Skeletal muscle satellite cell (primary cell): ENCODE measurements around the gene NUDT1.
A peak's percentile ranks its signal among the peaks of the same experiment; 100 is the strongest.

Source experiments
- H3K27me3 ChIP-seq: 2 replicates; pipeline ENCODE4 v1.7.0; 2013; ENCODE audit warnings: low read length; ENCODE audit not compliant: control insufficient read depth, insufficient read depth
- H3K36me3 ChIP-seq: 2 replicates; pipeline ENCODE4 v1.7.0; 2013; ENCODE audit warnings: mild to moderate bottlenecking, control low read depth, low read length; ENCODE audit not compliant: insufficient read depth
- H3K4me1 ChIP-seq: 2 replicates; pipeline ENCODE4 v1.7.0; 2013; ENCODE audit warnings: low read length; ENCODE audit not compliant: control insufficient read depth, insufficient read depth
- H3K4me2 ChIP-seq: 2 replicates; pipeline ENCODE4 v1.7.0; 2013; ENCODE audit warnings: mild to moderate bottlenecking, low read length
- H3K4me3 ChIP-seq: 2 replicates; pipeline ENCODE4 v1.7.0; 2013; ENCODE audit warnings: low read length
- H3K9ac ChIP-seq: 2 replicates; pipeline ENCODE4 v1.7.0; 2013; ENCODE audit warnings: mild to moderate bottlenecking, low read depth, low read length, moderate library complexity
- H3K9me3 ChIP-seq: replicated peaks from 2 replicates; pipeline ENCODE4 v1.7.0; 2013; ENCODE audit warnings: mild to moderate bottlenecking, control low read depth, low read length

Gene NUDT1

DNA sequence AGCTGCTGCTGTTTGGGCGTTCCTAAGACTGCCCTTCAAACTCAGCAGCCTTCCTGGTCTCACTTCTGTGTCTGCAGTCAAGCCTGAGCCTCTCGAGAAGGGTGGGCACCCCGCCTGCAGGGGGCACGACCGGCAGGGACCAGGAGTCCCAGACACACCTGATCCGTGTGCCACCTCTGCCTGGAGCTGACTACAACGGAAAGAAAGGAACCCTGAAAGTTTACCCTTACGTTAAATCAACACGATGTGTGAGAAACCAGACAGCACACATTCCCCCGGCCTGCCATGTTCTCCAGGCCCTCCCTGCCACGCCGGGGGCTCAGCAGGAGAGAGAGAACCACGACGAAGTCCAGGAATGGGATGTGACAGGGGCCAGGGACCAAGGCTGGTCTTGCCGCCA lies 14.3 kb upstream of the NUDT1 start:
- Histone ChIP-seq H3K36me3 (peaks cover 42% of the 10 kb centered on the region), H3K27me3 (no peaks in the 10 kb centered on the region), H3K4me1 (peaks cover 6% of the 10 kb centered on the region), H3K9me3 (no peaks in the 10 kb centered on the region), H3K9ac (no peak overlapping the region), H3K4me3 (no peak overlapping the region), H3K4me2 (no peak overlapping the region)

DNA sequence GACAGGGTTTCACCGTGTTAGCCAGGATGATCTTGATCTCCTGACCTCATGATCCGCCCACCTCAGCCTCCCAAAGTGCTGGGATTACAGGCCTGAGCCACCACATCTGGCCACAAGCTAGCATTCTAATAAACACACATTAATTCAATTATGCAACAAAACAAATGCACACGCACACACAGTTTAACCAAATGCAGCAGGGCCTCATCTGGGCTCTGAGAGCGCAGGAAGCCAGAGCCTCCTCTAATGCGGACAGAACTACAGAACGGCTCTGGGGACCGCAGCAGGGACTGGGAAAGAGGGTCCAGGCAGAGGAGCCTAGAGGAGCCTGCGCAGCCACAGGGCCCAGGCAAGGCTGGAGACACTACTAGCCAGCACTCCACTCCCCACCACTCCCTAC lies 13.1 kb upstream of the NUDT1 start:
- Histone ChIP-seq H3K36me3 (peaks cover 36% of the 10 kb centered on the region), H3K4me1 (peaks cover 15% of the 10 kb centered on the region), H3K9ac (no peak overlapping the region)

DNA sequence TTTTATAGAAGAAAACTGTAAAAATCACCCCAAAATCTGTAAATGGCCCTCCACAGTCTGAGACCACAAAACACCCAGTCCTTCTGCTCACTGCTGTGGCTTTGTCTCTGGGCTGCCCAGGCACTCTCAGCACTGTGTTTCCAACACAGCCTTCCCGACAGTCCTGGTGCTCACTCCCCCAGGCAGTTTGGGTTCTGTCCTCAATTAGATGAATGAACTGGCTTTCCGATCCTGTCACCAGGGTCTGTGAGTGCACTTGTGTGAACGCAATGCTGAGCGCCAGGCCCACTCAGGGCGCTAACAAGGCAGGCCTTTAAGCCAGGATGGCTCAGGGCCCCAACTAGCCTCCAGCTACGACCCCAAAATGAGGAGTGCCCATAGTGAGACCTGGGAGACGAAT lies 12.6 kb upstream of the NUDT1 start:
- Histone ChIP-seq H3K27me3 (no peaks in the 10 kb centered on the region), H3K4me1 (peaks cover 20% of the 10 kb centered on the region), H3K4me2 (no peak overlapping the region), H3K36me3 (peaks cover 33% of the 10 kb centered on the region), H3K4me3 (no peak overlapping the region), H3K9me3 (no peaks in the 10 kb centered on the region), H3K9ac (no peak overlapping the region)

More for the DNA sequence above, 13.1 kb upstream of the NUDT1 start:
- Histone ChIP-seq H3K4me3 (no peak overlapping the region), H3K27me3 (no peaks in the 10 kb centered on the region), H3K4me2 (no peak overlapping the region), H3K9me3 (no peaks in the 10 kb centered on the region)

DNA sequence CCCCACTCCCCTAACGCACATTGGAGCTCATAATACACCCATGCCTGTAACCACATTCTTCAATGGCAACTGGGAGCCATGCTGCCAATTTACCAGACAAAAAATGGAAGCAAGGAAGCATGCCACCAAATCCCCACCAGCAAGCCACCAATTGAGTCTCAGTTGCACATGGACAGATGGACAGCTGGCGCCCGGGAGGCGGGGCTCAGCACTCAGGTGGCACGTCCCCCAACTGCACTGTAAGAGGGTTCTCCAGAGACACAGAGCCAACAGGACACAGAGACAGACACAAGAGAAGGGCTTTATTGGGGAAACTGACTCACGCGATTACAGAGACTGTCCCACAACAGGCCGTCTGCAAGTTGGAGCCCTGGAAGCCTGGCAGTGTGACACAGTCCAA lies 11.8 kb upstream of the NUDT1 start:
- H3K9ac ChIP-seq: no peak overlapping the region
- H3K4me3 ChIP-seq: no peak overlapping the region
- H3K4me2 ChIP-seq: no peak overlapping the region
- H3K9me3 ChIP-seq: no peaks in the 10 kb centered on the region
- H3K27me3 ChIP-seq: no peaks in the 10 kb centered on the region
- peaks cover 37% of the 10 kb centered on the region for H3K36me3 ChIP-seq
- H3K4me1 ChIP-seq: peaks cover 27% of the 10 kb centered on the region

DNA sequence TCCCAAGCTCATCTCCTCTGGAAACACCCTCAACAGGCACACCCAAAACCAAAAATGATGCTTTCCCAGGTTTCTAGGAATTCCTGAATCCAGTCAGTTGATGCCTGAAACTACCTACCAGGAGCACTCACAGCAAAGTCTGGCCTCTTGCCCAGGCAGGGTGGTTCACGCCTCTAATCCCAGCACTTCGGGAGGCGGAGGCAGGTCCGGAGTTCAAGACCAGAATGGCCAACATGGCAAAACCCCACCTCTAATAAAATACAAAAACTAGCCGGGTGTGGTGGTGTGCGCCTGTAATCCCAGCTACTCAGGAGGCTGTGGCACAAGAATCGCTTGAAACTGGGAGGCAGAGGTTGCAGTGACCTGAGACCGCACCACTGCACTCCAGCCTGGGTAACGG lies 11.1 kb upstream of the NUDT1 start:
- no peak overlapping the region for H3K4me2 ChIP-seq
- H3K27me3 ChIP-seq: no peaks in the 10 kb centered on the region
- peaks cover 27% of the 10 kb centered on the region for H3K4me1 ChIP-seq
- H3K4me3 ChIP-seq: no peak overlapping the region
- no peak overlapping the region for H3K9ac ChIP-seq
- H3K9me3 ChIP-seq: no peaks in the 10 kb centered on the region
- peaks cover 37% of the 10 kb centered on the region for H3K36me3 ChIP-seq

DNA sequence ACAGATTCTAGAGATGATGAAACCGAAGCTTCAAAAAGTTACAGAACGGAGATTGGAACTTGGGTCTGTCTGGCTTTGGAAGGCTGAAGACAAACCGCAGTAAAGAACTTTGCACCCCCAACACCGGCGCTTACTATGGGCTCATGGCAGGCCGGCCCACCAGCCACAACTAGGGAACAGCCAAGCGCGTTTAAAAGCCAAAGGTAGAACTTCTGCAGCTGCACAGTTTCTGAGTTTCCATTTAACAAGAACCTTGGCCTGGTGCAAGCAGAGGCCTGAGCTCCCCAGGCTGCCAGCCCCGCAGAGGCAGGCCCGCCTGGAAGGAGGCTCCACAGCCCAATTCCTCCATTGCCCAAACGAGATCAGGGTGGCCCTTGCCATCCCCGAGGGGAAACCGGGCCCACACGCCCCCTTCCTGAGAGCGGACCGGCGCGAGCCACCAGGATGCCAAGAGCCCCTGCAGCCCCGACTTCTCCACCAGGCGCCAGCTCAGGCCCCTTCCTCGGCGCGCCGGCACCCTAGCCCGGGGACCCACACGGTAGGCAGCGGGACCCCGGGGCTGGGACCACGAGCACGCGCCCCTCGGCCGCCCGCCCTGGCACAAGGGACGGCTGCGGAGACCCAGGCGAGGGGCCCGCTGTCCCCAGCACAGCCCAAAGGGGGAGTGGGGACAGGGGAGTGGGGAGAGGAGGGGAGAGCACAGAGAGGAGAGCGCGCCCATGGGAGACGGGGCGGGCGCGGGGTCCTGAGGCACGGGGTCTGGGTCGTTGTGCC lies 9.8 kb upstream of the NUDT1 start:
- Histone ChIP-seq H3K4me1 (peaks cover 27% of the 10 kb centered on the region), H3K27me3 (no peaks in the 10 kb centered on the region), H3K9me3 (no peaks in the 10 kb centered on the region), H3K4me2 (peak overlapping the region; percentile 83), H3K9ac (peak overlapping the region; percentile 87), H3K4me3 (peak overlapping the region; percentile 84), H3K36me3 (peaks cover 48% of the 10 kb centered on the region)

DNA sequence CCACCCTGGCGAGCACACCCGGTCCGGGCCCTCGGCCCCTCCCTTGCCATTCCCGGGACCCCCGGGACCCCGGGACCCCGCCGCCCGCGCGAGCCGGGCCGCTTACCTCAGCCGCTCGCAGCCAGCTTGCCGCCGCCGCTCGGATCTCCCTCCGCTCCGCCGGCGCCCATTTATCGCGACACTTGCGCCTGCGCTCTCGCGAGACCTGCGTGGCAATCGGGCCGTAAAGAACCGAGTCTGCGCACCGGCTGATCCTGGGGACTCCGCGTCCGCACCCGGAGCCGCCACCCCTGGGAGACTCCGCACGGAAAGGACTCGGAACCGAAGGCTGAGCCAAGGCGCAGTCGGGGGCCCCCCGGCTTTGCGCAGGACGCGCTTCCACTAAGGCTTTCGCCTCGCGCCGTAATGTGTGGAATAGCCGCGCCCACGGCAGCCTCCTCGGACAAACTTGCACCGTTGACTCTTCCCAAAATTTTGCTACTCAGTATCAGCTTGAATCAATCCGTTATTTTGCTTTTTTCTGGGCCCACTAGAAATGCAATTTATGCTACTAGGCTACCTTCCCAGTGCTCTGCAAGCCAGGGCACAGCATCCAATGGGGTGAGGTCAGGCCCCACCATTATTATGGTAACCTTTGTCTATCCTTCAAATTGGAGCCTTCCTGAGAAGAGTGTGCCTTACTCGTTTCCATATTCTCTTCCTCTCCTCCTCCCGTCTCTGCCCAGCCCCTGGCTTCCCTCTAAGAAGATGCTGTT lies 9.1 kb upstream of the NUDT1 start, which contains the start of gene MAD1L1:
Gene MAD1L1 (minus strand): TSS at position 180 of the 755 bp plus-strand sequence. CDS start 2,812 bp downstream, outside the sequence.
- no peaks in the 10 kb centered on the region for H3K9me3 ChIP-seq
- peak within 1 kb of the TSS; percentile 87 for H3K9ac ChIP-seq
- peak within 1 kb of the TSS; percentile 84 for H3K4me3 ChIP-seq
- H3K4me2 ChIP-seq: peak within 1 kb of the TSS; percentile 83
- H3K27me3 ChIP-seq: no peaks in the 10 kb centered on the region
- H3K36me3 ChIP-seq: peaks cover 49% of the 10 kb centered on the region
- H3K4me1 ChIP-seq: peaks cover 27% of the 10 kb centered on the region

DNA sequence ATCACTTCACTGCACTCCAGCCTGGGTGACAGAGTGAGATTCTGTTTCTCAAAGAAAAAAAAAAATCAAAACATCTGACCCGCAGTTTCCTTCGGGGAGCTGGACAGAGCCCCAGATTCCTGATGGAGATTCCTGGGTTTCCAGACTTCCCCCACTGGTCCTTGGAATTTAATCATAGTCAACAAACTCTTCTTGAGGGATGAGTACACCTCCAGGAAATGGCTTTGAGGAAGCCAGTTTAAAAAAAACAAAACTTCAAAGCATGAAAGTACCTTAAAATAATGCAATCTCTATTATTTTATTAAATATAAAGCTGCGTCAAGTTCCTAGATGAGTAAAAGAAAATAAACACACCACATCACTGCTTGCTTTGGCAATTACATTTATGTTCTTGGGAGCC lies 8.1 kb upstream of the NUDT1 start:
- H3K9ac ChIP-seq: peak overlapping the region; percentile 12
- H3K4me3 ChIP-seq: no peak overlapping the region
- H3K9me3 ChIP-seq: no peaks in the 10 kb centered on the region
- no peaks in the 10 kb centered on the region for H3K27me3 ChIP-seq
- peak overlapping the region; percentile 23 for H3K4me2 ChIP-seq
- H3K4me1 ChIP-seq: peaks cover 27% of the 10 kb centered on the region
- peaks cover 51% of the 10 kb centered on the region for H3K36me3 ChIP-seq

DNA sequence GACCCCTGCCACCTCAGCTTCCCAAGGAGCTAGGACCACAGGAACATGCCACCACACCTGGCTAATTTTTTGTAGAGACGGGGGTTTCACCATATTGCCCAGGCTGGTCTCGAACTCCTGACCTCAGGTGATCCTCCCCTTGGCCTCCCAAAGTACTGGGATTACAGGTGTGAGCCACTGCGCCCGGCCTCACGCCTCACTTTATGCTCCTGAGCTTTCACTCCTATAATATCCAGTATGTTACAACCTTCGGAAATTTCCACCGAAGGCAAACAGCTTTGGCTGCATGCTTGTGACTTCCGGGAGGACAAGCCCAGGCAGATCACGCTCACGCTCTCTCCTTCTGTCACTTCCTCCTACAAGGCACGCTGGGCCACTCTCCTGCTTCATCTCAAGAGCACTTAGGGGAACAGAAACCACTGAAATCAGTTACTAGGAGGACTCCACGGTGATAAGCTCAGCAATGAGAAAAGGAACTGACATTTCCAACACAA lies 4.9 kb upstream of the NUDT1 start:
- Histone ChIP-seq H3K4me1 (peaks cover 25% of the 10 kb centered on the region), H3K4me2 (no peak overlapping the region), H3K9ac (no peak overlapping the region), H3K36me3 (peaks cover 43% of the 10 kb centered on the region), H3K4me3 (no peak overlapping the region), H3K9me3 (no peaks in the 10 kb centered on the region), H3K27me3 (no peaks in the 10 kb centered on the region)

DNA sequence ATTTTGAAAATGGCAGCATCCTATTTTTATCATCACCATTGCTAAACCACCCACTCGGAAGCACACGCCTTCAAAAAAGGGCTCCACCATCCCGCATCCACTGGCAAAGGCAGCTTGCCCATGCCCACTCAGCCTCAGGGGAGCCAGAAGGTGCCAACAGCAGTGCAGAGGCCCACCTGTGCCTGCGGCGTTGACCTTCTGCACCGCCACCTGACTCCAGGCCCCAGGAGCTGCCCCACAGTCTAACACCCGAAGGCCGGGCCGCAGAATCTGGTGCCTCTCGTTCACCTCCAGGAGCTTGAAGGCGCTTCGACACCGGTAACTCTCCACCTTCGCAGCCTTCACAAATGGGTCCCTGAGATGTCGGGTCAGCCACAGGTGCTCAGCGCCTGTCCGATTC lies 2.8 kb upstream of the NUDT1 start:
- Histone ChIP-seq H3K4me1 (peaks cover 26% of the 10 kb centered on the region), H3K9ac (no peak overlapping the region), H3K4me3 (no peak overlapping the region), H3K27me3 (no peaks in the 10 kb centered on the region), H3K4me2 (no peak overlapping the region), H3K36me3 (peaks cover 43% of the 10 kb centered on the region), H3K9me3 (no peaks in the 10 kb centered on the region)

DNA sequence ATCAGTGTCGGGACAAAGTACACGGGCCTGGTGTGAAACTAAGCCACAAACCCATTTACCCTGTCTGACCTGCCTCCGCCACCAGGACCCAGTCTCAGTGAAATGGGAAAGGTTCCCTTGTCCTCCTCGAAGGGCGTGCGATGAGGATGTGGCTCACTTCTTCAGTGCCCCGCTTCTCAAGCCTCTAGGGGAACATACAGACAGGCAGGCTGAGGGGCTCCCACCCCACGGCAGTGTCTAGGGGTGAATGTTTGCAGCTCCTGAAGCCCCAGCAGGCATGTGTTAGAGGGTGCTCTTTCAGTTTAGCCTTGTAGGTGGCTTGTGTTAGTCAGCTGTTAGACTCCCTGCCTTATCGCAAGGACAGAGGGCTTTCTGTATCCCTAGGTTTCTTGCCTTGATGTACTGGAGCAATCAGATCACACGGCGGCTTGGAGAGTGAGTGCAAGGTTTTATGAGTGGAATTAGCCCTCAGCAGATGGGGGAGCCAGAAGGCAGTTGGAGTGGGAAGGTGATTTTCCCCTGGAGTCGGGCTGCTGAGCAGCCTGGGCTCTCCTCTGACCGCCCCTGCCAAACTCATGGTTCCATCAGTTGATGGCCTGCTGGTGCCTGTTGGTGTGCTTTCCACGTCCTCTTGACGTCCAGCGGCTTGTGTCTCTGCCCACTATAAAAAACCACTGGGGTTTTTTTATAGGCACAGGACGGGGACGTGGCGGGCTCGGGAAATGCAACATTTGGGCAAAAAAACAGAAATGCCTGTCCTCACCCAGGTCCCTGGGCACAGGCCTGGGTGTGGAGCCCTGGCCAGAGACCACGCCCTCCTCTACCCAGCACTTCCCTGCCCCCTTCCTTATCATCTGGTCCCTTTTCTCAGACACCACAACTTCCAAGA lies 759 bp downstream of the NUDT1 start:
- H3K4me3 ChIP-seq: peak overlapping the region; percentile 99
- peak overlapping the region; percentile 93 for H3K9ac ChIP-seq
- H3K9me3 ChIP-seq: no peaks in the 10 kb centered on the region
- H3K27me3 ChIP-seq: no peaks in the 10 kb centered on the region
- peaks cover 16% of the 10 kb centered on the region for H3K4me1 ChIP-seq
- H3K36me3 ChIP-seq: peaks cover 13% of the 10 kb centered on the region
- peak overlapping the region; percentile 99 for H3K4me2 ChIP-seq
